C4-2B (cell line): ENCODE data around the gene MVK.

Experiments
- H3K27ac ChIP-seq: fragments of 450-650 bp; 2 replicates; pipeline ENCODE4 v1.5.1; 2017
- ZFX ChIP-seq: fragments of 450-650 bp; IDR thresholded peaks from 2 replicates; pipeline ENCODE4 v1.6.1; 2017
- TF ChIP-seq, protein P1 (sequence below): fragments of 450-650 bp; conservative IDR thresholded peaks from 2 replicates; pipeline ENCODE4 v1.5.1; 2017; ENCODE audit warnings: mild to moderate bottlenecking

The MVK gene

GRCh38 chr12:109580272-109580671 lies 6.7 kb downstream of the MVK start:
- TF ChIP-seq, protein P1, sequence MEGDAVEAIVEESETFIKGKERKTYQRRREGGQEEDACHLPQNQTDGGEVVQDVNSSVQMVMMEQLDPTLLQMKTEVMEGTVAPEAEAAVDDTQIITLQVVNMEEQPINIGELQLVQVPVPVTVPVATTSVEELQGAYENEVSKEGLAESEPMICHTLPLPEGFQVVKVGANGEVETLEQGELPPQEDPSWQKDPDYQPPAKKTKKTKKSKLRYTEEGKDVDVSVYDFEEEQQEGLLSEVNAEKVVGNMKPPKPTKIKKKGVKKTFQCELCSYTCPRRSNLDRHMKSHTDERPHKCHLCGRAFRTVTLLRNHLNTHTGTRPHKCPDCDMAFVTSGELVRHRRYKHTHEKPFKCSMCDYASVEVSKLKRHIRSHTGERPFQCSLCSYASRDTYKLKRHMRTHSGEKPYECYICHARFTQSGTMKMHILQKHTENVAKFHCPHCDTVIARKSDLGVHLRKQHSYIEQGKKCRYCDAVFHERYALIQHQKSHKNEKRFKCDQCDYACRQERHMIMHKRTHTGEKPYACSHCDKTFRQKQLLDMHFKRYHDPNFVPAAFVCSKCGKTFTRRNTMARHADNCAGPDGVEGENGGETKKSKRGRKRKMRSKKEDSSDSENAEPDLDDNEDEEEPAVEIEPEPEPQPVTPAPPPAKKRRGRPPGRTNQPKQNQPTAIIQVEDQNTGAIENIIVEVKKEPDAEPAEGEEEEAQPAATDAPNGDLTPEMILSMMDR = no peak
- no peak for TF ChIP-seq ZFX
- no peak overlapping the region for H3K27ac ChIP-seq

DNA sequence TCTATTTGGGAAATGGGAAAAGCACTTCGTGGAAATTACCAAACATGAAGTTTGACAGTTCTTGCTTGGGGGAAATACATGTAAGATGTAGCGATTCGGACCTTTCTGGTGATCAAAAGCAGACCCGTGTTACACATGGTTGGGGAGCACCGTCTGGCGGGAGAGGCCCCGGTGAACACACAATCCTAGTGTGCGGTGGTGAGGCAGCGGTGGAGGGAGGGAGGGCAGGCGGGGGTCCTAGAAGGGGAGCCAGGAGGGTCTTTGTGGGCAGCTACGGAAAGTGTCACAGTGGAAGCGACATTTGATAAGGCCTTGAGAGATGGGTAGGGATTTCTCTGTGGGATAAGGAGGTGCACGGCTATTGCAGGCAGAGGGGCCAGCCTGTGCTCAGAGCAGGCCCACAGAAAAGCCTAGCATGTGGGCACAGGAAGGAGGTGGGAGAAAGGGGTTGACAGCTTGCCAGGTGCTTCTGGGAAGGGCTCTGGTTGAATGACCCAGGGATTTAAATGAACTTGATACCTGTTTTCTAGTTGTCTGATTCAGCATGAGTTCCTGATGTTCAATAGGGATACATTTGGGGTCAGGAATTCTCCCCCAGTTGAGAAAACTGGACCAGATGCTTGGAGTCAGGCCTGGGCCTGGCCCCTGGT lies 7.2 kb downstream of the MVK start:
- TF ChIP-seq ZFX = no peak
- TF ChIP-seq, protein P1 = no peak
- no peak overlapping the region for H3K27ac ChIP-seq

- no peak overlapping the region for H3K27ac ChIP-seq
- TF ChIP-seq, protein P1 = no peak
- TF ChIP-seq ZFX = no peak
These were observed 7.7 kb downstream of the MVK start for GRCh38 chr12:109581334-109581691.

DNA sequence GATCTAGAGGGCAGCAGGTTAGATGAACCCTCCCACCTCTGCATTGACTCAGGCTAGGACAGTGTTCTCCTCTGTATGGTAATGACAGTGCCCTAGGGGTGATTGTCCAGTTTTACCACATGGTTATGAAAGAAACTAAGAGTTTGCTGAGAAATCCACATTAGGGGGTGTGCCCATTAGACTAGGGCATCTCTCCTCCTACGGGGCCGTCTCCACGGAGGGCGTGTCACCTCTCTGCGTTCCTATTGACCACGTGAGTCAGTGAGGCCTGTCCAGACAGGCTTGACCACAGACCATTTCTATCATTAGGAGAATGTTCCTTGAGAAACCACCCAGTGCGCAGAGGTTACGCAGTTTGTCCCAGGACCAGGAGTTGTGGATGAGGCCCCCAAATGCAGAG lies 8.3 kb downstream of the MVK start:
- TF ChIP-seq, protein P1 = no peak
- no peak for TF ChIP-seq ZFX
- no peak overlapping the region for H3K27ac ChIP-seq

GRCh38 chr12:109582636-109583035 lies 9.0 kb downstream of the MVK start:
- H3K27ac ChIP-seq = no peak overlapping the region
- TF ChIP-seq, protein P1 = no peak
- TF ChIP-seq ZFX = no peak

DNA sequence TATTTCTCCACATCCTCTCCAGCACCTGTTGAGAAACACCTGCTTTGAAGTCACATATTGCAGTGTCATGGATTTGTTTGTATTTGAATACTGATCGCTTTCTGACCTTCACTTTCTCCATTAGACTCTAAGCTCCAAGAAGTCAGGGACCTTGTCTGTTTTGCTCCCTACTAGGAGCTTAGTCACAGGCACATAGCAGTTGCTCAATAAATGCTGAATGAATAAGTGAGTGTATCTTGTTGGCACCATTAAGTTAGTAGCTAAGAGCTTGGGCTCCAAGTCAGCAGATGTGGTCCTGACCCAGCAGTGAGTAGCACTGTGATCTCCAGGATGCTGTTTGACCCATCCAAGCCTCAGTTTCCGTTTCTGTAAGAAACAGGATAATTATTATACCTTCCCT lies 10.1 kb downstream of the MVK start:
- TF ChIP-seq ZFX = no peak
- TF ChIP-seq, protein P1 = no peak
- H3K27ac ChIP-seq = no peak overlapping the region

- TF ChIP-seq ZFX = no peak
- TF ChIP-seq, protein P1 = no peak
- H3K27ac ChIP-seq = no peak overlapping the region
These were observed 13.0 kb downstream of the MVK start for GRCh38 chr12:109586385-109587296.
